GM19372 (cell line): ENCODE data around the gene ALS2.
"Not testable (repeated sequence)": the region's sequence is repeated elsewhere in the genome, so short reads cannot be mapped to it uniquely, and the experiment has no call there.

Experiments
- ATAC-seq: cut with Tn5 transposase; IDR thresholded peaks from one replicate; pipeline ENCODE4 v1.9.1; 2021; ENCODE audit warnings: mild to moderate bottlenecking, low read depth, moderate library complexity; ENCODE audit not compliant: unreplicated experiment

The ALS2 gene

DNA sequence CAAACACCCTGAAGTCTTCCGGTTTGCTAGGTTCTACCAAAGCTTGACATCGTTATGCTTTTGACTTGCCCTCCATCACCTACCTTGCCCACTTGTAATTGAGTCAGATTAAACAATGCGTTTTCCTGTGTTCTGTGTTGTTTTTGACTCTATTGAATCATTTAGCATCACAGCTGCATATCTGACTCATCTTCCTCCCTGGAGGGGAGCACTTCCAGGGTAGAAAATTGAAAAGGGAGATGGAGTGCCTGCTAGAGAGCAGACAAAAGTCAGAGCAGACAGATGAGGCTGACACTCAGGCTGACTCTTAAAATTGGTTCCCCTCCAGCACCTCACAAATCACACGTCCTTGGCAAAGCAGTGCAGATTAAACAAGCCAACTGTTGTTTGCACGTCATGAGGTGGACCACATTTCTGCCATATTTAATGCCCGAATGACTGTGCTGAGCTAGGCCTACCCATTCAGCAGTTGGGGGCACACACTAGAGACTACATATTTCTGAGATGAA lies 84.5 kb downstream of the ALS2 start:
- no peak for ATAC-seq

DNA sequence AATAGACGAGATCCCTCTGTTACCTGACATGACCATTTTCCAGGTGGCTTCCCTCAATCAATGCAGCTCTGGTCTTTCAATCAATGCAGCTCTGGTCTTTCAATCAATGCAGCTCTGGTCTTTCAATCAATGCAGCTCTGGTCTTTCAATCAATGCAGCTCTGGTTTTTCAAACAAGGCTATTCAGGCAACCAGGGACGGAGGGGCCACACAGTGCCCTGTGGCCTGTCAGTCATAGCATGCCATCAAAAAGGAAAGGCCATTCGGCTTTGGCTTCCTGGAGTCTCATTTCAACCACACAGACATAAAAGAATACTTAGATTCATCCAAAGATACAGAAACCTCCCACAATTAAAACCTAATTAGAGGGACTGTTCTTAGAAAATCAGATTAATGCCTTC lies 95.6 kb downstream of the ALS2 start:
- ATAC-seq = no peak

DNA sequence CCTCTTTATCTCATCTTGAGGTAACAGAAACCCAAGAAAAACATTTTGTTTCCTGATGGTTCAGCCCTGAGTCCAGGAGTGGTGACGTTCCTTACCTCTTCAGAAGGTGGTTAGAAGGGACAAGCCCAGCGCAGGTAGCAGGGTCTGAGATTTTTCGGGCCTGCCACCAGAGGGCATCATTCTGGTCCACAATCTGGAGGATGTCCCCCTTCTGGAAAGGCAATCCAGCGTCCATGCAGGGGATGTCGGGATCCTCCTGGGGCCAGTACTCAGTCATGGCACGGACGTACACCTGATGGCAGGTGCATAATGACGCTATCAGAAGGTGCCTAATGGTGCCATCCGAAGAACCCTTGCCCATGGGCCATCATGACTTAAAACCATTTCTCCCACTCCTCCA lies 100.0 kb downstream of the ALS2 start:
- ATAC-seq = no peak

DNA sequence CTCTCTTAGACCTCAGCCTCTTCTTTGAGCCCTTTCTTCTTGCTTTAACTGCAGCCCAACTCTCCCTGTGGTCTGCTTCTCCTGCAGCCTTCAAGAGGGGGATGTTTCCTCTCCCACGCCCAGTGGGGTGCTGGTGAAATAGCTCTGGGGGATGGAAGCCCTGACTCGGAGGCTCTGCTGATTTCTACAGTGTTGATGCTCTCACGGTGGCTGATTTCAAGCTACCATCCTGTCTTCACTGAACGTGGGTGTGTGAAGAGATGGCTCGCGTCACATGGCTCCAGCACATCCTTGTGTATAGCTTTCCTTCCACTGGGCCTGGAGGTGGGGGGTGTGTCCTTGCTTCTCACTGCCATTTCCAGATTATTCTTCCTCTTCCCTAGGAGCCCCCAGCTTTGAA lies 102.3 kb downstream of the ALS2 start:
- no peak for ATAC-seq

DNA sequence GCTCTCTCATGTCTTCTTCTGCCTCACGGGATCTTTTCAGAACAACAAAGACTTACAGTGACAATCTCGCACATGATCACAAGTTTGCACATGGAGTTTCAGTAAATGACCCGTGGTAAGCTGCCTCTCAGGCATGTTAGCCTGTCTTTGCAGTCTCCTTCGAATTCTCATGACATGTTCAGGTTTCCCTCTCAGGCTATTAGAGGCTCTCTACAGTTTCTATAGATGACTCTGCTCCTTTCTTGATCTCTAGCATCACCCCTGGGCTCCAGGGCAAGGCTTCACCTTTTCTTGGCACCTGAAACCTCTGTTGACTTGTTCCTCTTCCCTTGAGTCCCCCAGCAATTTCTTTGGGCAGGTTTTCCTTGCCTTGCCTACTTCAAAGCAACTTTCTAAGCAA lies 105.3 kb downstream of the ALS2 start:
- no peak for ATAC-seq

DNA sequence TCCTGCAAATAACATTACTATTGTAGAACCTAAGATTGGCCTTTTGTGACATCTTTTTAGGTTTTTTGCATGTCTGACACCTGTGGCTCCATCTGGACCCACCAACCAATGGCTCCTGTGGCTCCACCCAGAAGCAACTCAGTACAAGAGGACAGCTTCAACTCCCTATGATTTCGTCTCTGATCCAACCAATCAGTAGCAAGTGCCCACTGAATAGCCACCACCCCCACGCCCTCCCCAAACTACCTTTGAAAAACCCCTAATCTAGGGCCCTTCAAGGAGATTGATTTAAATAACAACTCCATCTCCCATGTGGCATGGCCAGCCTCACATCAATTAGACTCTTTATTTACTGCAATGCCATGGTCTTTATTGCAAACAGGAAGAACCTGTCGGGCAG lies 105.9 kb downstream of the ALS2 start:
- ATAC-seq = no peak

DNA sequence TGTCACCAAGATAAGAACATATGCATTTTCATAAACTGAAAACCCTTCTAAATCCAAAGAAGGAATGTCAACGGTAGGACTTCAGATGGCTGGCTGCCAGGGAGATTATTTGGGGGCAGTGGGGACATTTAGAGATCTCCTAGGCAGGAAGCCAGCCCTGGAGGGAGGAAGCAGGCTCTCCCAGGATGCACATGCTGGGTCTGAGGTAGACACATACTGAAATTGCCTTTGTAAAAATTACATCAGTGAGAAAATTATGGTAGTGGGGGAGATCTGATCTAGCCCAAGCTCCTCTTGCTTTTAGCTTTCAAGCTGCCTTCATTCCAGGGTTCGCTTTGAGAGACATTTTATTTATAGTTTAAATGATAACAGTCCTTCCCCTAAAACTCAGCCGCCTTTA lies 106.4 kb downstream of the ALS2 start:
- ATAC-seq = no peak

DNA sequence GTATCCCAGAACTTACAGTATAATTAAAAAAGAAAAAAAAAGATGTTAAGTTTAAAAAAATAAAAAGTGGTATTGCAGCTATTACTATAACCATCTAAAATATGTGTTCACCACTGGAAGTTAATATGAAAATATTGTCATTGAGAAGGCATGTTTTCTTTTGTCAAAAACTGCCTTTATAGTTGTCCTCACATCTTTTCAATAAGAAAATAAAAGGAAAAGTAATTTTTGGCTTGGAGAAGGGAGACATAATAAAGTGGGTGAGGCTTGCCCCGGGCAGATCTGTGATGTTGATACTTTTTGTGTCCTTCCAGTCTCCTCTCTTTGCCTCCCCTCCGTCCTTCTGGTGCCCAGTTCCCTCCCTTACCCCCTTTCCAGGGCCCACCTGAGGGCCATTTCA lies 107.2 kb downstream of the ALS2 start:
- ATAC-seq = no peak

DNA sequence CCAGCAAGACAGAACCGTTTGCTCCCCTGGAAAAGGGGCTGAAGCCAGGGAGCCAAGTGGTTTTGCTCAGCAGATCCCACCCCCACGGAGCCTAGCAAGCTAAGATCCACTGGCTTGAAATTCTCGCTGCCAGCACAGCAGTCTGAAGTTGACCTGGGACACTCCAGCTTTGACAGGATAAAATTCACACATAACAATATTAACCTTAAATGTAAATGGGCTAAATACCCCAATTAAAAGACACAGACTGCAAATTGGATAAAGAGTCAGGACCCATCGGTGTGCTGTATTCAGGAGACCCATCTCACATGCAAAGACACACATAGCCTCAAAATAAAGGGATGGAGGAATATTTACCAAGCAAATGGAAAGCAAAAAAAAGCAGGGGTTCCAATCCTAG lies 109.5 kb downstream of the ALS2 start:
- ATAC-seq = not testable (repeated sequence)

DNA sequence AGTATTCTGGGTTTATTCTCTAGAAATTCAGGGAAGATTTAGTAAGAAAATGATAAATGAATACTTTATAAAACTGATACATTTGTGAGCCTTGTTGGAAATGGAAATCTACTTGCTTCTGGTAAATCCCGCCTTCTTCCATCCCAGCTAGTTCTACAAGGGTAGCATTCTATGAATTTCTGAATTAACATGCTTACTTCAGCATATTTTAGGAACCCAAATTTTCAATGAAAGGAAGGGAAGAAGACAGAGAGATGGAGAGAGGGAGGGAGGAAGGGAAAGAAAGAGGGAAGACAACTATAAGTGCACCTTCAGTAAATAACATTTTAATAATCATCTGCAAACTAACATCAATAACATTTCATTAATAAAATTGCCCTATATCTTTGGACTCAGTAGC lies 110.9 kb downstream of the ALS2 start:
- no peak for ATAC-seq

DNA sequence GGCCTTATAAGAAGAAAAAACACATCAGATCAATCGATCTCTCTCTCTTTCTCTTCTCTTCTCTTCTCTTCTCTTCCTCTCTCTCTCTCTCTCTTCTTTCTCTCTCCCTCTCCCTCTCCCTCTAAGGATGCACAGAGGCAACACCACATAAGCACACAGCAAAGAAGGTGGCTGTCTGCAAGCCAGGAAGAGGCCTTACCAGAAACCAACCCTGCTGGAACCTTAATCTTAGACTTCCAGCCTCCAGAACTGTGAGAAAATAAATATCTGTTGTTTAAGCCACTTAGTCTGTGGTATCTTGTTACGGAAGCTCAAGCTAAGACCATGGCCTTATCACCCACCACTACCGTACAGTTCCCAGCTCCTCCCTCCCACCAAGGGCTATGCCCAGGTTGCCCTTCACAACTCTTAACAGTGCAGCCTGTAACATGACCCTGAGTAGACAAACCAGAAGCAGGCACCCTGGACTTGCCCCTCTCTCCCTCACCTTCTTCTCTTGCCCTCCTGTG lies 112.3 kb downstream of the ALS2 start:
- no peak for ATAC-seq

DNA sequence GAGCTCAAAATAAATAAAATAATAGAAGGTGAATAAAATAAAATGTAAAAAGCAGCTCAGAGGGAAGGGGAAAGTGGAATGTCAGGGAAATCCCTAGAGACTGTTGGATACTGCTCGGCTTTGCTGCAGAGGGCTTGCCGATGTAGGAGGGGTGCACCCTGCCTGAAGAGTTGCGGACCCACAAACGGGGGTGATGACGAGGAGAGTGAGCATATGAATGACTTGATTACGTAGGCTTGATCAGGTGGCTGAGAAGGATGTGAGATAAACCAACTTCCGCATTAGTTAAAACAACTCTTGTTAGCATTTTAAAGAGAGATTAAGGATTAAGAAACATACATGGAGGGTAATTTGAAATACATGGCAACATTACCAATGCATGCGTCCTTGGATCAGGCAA lies 116.4 kb downstream of the ALS2 start:
- ATAC-seq = no peak

DNA sequence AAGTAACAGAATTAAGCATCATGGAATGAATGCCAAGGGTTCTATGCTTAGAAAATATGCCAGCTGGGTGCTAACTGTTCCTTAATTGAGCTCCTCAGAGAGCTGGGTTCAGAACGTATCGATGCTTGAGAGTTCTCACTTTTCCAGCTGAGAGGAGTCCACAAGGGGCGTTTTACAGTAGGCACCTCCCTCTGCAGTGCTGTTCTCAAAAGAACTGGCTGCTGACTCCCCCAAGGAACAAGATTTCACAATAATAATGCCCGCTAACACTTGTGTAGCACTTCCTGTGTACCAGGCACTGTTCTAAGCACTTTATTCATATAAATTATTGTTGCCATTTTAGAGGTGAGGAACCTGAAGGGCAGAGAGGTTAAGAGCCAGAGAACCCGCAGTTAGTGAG lies 119.4 kb downstream of the ALS2 start:
- no peak for ATAC-seq

DNA sequence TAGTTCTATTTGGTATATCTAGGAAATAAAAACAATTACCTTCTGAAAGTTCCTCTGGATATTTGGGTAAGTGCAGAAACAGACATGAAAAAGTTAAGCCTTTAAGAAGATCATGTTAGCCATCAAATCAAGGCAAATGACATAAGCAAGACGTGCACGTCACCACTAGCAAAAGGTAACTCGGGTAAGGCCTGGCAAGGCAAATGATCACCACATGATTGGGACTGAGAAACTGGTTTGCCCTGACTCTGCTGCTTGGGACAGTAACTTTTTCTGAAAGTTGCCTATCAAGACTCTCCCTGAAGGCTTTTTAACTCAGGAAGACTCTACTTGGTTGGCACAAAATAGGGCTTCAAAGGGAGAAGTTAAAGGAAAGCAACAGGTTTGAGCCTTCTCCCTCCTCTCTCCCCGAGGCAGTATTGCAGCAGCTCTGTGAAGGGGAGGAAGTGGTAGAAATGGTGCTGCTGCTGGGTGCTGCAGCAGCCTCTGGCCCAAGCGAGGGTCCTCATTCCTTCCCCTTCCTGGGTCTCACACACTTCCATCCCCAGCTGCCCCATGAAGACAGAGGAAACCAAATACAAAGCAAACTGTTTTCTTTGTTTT lies 120.3 kb downstream of the ALS2 start:
- ATAC-seq = no peak

DNA sequence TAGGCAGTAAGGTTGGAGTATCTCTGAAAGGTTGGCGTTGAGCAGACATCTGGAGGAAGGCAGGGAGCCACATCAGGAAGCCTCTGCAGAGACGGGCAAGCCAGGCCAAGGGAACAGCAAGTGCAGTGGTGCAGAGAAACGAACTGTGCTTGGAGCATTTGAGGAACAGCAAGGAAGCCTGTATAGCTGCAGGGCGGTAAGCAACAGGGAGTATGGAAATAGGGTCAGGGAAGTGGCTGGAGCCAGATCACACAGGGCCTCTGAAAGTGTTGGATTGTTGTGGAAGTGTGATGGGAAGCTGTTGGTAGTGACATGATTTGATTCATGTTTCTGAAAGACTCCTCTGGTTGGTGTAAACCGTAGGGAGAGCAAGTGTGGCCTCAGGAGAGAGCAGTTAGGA lies 124.0 kb downstream of the ALS2 start:
- no peak for ATAC-seq

DNA sequence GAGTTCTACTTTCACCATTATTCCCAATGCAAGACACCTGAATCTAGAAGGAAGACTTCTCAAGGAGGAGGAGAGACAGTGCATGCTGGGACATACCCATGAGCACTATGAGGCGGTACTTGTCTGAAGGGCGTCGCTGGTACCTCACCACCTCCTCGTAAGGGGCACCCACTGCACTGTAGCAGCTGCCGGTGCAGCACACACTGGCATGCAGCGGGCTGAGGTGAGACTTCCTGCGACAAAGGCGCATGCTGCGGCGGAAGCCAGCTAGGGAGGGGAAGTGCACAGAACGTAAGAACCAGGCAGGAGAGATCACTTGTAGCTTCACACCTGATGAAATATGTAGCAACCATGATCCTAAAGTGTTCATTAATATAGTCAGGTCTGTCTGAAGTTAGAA lies 124.6 kb downstream of the ALS2 start:
- ATAC-seq = no peak

DNA sequence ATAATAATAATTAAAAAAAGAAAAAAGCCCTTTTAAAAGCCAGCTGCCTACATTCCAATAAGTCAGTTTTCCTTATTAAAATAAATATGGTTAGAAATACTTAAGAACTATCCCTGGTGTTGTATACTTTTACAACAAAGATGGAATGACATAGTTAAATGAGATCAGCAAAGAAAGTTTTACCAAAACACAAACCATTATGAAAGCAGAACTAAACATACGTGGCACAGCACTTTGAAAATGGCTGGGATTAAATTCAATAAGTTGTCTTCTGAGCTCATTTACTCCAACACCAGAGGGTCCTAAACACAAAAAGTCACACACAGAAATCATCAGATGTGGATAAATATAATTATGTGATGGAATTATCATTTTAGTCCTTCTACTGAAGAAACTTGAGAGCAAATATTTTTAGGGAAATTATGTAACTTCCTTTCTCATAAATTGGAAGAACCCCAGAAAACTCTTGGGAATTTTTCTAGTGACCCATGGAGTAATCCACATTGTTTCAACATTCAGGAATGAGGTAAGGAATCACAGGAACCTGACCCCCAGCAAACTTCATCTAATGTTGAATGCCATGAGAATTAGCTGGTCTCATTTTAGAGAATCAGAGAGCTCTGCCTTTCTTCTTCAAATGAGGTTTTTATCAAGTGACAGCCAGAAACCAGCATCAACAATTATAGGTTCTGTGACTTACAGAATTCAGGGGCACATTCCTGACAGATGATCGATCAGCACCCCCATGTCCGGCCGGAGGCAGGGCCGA lies 125.9 kb downstream of the ALS2 start:
- no peak for ATAC-seq

DNA sequence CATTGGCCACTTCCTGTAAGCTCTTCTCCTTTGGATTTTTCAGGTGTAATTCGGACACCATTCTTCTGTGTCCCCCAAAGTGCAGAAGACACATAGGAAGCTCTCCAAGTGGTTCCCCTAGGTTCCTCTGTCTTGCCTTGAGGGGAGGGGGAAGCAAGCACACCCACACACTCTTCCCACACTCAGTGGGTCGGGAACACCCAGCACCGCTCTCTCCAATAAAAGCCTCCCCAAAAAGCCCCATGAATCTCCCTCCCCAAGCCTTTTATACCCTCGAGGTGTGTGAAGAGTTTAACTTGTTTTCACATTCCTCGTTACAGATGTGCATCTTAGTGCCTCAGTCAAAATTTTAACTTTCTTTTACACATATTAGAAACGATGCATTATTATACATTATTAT lies 127.5 kb downstream of the ALS2 start:
- no peak for ATAC-seq
